Medulla oblongata (tissue), 1 donor: ENCODE measurements around the gene PTPRA.
"Not testable (repeated sequence)": the region's sequence is repeated elsewhere in the genome, so short reads cannot be mapped to it uniquely, and the experiment has no call there.

ENCODE experiments used
- DNase-seq: peaks from one replicate; pipeline ENCODE4 v3.0.0-alpha.2; 2015; ENCODE audit errors: extremely low spot score

PTPRA gene

DNA sequence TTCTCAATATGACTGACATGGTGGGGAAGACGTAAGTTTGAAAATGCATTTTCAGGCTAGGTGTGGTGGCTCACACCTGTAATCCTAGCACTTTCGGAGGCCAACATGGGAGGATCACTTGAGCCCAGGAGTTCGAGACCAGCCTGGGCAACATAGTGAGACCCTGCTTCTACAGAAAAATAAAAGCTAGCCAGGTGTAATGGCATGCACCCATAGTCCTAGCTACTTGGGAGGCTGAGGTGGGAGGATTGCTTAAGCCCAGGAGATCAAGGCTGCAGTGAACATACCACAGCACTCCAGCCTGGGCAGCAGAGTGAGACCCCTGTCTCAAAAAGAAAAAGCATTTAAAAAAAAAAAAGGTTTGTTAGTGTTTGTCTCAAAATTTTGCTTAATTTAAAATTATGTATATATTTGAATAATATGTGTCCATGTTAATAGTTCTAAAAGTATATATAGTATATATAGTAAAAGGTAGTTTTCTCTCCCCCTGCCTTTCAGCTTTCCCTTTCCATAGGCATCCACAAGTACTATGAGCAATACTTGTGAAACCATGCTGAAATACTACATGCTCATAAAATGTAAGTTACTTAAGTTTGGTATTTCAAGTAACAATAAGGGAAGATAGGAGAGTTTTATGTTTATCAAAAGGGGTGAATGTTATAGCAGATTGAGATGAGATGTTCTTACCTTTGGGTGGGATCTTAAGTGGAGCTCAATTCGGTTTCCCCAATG lies 15.1 kb downstream of the PTPRA start:
- no peak for DNase-seq

DNA sequence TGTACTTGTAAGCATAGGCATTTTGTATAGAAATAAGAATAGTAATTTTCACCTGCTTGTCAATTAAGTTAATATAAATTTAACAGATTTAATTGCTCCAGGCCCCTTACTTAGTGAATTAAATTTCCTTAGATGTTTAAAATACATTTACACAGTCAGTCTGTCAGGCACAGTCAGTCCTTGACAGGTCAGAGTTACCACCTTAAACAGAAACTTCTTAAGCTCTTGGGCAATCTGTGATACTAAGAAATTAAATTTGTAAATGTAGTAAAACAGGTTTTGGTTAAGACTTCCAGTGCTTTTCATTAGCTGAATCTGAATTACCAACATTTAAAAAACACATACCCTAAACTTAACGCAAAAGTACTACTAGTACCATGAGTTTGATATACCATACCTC lies 15.9 kb downstream of the PTPRA start:
- no peak for DNase-seq

DNA sequence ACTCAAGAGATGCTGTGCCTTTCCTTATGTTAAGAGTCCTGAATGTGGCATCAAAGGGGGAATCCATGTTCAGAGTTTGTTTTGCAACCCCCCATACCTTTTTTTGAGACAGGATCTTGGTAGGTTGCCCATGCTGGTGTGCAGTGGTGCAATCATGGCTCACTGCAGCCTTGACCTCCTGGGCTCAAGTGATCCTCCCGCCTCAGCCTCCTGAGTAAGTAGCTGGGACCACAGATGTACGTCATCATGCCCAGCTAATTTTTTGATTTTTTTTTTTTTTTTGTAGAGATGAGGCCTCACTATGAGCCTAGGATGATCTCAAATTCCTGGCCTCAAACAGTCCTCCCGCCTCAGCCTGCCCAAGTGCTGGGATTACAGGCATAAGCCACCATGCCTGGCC lies 16.5 kb downstream of the PTPRA start:
- DNase-seq, result no peak

DNA sequence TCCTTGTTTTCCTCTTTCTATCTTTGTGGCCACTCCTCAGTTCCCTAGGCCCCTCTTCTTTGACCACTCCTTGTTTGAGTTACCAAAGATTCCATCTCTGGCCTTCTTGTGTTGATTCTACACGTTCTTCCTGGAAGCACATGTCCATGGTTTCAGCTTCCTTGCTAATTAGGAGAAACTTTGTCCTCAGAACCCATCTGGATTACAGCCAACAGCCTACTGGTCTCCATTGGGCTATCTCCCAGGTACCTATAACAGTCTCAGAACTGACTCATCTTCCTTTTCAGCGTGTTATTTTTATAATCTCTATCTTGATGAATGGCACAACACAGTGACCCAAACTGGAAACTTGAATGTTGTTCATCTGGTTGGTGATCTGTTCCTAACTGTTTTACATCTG lies 17.5 kb downstream of the PTPRA start:
- no peak for DNase-seq

DNA sequence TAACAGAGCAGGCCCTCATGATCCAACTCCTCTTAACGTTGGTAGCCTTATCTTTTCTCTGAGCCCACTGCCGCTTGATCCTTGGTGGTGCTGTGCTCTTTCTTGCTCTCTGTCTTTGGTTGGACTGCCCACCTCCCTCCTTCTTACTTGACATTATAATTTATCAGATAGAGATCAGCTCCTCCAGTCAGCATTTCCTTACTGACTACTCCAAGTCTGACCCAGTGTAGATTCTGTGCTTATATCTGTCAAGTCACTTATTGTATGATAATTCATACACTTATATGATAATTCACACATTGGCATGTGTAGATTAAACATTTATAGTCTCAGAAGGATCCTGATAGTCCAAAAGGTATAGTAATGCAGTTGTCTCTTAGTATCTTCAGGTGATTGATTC lies 18.1 kb downstream of the PTPRA start:
- no peak for DNase-seq

DNA sequence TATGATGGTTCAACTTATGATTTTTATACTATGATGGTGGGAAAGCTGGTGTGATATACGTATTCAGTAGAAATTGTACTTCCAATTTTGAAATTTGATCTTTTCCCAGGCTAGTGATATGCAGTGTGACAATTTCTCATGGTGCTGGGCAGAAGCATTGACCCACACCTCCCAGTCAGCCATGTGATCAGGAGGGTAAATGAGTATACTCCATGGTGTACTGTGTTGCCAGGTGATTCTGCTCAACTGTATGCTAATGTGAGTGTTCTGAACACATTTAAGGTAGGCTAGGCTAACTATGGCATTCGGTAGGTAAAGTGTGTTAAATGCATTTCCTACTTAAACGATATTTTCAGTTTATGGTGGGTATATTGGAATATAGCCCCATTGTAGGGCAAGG lies 19.1 kb downstream of the PTPRA start:
- DNase-seq, result no peak

DNA sequence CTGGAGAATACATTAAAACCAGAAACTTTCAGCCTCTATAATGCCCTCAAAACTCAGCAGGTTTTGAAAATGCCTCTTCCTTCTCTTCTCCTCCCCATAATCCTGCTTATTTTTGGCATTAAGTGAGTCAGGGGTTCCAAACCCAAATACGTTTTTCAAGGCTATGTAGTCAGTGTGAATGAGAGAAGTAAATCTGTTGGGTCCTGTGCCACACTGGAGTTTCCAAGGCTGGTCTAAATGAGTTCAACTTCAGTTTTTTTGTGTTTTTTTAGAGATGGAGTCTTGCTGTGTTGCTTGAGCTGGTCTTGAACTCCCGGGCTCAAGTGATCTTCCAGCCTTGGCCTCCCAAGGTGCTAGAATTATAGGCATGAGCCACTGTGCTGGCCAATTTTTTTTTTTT lies 20.9 kb downstream of the PTPRA start:
- no peak for DNase-seq

DNA sequence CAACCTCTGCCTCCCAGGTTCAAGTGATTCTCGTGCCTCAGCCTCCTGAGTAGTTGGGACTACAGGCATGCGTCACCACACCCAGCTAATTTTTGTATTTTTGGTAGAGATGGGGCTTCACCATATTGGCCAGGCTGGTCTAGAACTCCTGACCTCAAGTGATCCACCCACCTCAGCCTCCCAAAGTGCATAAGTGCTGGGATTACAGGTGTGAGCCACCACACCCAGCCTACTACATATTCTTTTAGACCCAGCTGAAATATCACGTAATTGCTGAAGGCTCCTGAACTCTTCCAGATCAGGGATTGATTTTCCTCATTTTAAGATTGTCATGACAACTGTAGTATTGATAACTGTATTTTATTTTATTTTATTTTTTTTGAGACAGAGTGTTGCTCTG lies 21.9 kb downstream of the PTPRA start:
- DNase-seq, result not testable (repeated sequence)

DNA sequence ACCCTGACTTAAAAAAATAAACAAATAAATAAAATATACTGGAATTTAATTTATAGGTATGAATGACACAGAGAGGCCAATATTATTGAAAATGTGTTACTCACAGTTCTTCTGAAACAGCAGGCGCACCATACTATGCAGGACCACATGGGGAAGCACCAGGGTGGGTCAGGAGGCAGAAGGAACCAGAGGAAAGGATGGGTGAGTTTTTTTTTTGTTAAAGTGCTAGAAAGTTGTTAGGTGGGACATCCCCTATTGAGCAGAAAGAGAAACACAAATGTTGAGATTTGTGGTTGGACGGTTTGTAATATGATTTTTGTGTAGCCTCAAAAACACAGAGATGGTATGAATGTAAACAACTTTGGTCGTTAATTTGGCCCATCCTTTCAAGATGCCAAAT lies 26.0 kb downstream of the PTPRA start:
- no peak for DNase-seq

DNA sequence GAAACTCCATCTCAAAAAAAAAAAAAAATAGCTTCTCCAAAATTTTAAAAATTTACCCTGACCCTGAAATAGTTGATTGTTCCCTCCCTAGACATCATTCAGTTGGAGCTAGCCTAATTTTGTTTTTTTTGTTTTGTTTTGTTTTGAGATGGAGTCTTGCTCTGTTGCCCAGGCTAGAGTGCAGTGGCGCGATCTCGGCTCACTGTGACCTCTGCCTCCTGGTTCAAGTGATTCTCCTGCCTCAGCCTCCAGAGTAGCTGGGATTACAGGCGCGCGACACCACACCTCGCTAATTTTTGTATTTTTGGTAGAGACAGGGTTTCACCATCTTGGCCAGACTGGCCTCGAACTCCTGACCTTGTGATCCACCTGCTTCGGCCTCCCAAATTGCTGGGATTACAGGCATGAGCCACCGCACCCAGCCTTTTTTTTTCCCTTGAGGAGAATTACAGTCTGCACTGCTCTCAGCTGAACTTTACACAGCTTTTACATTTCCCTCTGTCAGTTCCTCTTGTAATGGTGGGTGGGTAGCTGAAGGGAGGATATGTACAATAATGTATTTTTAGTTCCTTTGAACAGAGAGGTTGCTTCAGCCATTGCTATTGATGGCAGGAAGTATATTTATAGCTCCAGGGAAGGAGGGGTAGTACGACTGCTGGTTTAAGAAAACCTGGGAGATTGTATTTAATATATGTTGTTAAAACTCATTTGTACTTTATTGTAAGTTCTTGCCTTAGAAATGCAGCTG lies 27.7 kb downstream of the PTPRA start:
- DNase-seq, result no peak

DNA sequence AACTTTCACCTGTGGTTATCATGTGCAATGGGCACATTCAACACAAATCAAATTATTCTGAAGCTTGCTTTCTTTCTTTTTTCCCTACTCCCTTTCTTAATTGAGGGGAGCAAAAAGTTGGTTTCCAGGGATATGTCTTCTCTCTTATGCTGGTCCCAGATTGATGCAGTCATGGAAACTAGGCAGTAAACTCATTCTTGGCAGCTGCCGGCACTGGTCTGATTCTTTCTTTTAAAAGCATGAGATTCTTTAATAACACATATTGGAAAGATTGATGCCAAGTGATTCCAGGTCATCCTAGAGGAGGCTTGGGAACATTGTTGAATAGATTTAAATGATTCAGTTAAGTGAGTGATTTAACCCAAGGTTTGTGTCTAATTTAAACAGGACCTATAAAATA lies 29.0 kb downstream of the PTPRA start:
- DNase-seq, result peak; percentile 36

DNA sequence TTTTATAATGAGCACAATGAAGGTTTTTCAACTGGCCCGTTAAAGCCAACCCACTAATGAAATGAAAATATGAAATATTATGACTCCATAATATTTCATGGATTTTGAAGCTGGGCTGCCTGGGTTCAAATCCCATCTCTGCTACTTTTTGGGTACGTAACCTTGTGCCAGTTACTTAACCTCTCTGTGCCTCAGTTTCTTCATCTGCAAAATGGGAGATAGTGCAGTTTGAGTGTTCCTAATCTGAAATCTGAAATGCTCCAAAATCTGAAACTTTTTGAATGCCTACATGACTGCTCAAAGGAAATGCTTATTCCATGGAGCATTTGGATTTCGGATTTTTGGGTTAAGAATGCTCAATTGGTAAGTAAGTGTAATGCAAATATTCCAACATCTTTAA lies 29.5 kb downstream of the PTPRA start:
- DNase-seq, result no peak

DNA sequence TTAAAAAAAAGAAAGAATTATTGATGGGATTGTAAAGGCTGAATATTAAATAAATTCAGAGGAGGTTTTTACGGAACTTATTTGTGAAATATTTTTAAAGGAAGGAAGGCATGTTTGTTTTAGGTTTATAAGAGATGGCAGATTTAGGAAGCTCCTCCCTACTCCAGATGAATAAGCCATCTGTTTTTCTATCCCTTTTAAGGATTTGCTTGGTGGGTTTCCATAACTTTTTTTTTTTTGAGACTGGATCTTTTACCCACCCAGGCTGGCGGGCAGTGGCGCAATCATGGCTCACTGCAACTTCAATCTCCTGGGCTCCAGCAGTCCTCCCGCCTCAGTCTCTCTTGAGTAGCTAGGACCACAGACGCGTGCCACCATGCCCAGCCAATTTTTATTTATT lies 30.4 kb downstream of the PTPRA start:
- DNase-seq, result no peak

DNA sequence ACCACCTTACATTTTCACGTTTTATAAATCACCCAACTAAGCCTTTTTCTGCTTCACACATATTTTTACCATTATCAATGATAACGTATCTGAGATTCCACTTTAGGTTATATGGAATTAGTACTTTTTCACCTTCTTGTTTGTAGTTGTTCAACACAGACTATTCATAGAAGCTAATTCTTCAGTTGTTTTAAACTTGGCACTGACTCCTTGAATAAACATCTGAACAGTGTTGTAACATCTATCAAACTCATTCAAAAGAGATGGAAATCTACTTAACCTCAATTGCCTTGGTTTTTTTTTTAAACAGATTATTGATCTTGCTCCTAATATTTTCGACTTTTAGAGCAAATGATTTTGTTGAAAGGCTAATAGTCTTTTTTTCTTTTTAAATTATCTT lies 34.2 kb downstream of the PTPRA start:
- no peak for DNase-seq

DNA sequence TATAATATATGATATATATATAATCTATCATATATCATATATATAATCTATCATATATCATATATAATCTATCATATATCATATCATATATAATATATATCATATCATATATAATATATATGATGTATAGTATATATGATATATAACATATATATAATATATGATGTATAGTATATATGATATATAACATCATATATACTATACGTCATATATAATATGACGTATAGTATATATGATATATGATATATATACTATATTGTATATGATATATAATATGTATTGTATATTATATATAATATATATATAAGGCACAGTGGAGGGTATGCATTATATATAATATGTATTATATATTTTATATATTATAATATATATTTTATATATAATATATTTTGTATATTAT lies 36.7 kb downstream of the PTPRA start:
- no peak for DNase-seq

DNA sequence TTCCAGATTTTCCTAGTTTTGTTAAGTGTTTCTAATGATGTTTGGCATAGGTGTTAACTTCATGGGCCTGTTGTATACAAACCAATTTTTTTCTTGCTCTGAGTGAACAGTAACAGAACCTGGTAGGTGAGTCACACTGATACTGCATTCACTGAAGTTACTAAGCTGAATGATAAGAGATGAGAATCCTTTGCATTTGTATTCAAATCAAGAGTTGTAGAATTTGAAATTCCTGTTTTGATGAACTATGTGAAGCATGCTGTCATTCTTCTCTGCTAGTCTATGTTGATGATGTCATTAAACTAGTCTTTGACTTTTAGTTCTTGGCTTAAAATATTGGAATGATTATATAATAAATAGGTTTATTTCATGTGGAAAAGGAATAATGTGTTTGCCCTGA lies 37.9 kb downstream of the PTPRA start:
- DNase-seq, result no peak

DNA sequence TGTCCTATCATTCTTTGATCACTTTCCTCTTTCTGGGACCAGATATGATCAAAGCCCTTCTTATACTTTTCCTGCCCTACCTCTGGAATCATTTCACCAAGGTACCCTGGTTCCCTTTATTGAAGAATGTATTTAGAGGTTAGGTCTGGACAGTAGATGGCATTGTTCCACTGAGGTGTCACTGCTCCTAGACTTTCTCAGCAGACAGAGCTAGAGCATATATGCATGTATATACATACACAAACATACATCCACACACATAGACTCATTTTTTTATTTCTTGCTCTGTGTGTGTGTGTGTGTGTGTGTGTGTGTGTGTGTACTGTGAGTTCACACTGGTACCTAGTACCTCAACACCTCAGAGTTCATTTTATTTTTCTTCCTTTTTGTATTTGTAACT lies 40.9 kb downstream of the PTPRA start:
- DNase-seq, result peak; percentile 54

DNA sequence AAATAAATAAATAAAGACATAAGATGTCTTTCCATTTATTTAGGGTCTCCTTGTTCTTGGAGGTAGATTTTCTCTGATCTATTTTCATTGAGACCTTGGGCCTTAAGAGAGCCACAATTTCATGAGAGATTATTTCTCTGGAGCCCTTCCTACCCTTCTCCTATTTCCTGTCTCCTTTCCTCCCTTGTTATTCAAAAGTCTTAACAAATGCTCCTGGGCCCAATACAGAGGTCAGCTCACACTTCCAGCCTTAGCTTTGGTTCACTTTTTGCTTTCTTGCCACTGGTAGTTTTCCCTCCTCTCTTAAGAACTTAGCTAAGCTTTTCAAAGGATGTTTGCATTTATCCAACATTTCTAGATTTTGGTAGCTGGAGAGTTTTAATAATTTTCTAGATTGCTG lies 44.0 kb downstream of the PTPRA start:
- no peak for DNase-seq

DNA sequence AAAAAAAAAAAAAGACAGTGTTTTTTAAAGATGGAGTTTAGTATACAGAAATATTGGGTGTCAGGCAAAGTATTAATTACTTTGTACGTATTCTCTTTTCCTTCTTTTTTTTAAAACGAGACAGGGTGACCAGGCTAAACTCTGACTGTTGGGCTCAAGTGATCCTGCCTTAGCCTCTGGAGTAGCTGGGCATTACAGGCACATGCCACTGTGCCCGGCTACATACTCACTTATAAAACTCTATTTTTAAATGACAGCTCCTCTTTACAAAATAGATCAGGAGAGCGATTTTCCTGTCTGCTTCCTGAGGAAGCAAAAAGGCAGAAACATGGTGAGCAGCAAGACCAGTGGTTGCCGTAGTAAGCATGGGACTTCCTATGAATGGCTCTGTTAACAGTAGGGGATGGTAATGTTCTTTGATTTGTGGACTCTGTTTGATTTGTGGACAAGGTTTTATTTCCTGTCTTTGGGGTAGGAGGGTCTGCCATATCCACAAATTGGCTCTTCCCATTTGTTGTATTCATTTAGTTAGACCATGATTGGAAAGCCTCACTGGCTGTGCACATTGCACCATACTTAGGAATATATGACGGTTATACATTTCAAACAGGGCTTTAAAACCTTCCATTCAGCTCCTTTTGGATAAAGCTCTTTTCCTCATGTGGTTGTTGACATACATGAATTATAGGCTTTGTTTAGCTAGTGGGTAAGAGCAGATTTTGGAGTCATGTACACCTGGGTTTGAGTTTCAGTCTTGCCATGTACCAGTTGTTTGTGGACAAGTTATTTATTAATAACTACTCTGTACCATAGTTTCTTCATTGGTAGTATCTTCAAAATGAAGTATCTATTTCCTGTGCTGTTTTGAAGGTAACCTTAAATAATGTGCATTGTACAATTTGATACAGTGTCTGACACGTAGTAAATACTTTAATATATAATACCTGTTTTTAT lies 45.1 kb downstream of the PTPRA start:
- DNase-seq, result no peak

DNA sequence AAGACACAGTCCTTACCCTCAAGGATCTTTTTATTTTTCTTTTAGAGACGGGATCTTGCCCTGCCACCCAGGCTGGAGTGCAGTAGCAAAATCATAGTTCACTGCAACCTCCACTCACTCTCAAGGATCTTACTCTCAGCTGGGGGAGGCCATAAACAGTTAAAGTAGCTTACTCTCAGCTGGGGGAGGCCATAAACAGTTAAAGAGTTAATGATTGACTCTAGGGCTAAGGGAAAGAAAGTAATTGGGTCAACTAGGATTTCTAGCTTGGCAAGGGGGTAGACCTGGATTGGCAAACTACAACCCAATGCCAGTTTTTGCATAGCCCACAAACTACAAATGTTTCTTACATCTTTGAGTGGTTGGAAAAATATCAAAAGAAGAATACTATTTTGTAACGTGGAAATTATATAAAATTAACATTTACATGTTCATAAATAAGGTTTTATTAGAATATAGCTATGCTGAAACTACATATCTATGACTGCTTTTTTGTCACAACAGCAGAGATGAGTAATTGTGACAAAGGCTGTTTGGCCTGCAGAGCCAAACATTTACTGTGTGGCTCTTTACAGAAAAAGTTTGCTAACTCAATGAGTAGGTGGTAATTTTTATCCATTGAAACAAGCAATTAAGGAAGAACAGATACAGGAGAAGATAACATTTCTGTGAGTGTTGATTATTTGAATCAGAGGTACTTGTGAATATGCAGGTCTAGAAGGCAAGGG lies 46.4 kb downstream of the PTPRA start:
- no peak for DNase-seq

DNA sequence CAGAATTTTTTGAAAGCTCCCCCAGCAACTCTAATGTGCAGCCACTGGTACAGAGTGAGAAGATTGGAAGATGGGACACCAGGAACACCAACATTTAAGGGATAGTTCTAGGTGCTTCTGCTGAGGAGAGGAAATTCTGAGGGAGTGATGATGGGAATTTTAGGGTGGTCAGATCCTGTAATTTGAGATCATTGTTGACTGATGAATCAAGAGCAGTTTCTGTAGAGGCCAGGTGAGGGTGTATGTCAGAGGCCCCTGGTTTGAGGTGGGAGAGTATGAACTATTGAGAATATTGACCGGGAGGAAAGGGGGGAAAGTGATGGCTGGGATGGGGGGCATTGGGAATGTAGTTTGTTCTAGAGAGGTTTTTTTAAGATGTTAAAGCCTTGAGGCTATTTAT lies 47.2 kb downstream of the PTPRA start:
- DNase-seq, result no peak

DNA sequence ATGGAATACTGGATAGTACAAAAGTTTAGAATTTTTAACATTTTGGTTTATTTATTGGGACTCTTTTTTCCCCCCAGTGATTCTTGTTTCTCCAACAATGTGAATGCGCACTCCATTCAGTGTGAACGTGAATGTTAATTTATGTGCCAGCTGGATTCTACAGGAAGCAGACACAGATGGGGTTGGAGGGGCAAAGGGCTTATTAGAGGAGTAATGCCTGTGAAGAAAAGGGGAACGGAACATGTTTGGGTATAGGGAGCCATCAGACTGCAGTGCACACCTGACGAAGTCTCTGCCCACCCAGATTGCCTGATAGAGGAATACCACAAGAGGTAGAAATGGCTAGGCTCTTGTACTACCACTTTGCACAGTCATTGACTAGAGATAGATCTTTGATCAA lies 48.2 kb downstream of the PTPRA start:
- no peak for DNase-seq
